Measurements from ENCODE around the gene TMC5. TPM values are rescaled to one million over a fixed set of nuclear protein-coding genes. Genes with fewer than 3 reads are reported as not detected.
"Not testable (repeated sequence)": the region's sequence is repeated elsewhere in the genome, so short reads cannot be mapped to it uniquely, and the experiment has no call there.

TMC5 gene
- total RNA-seq, 1 experiment from 2014 or later: 1.2 TPM

GRCh38 chr16:19411298-19411697 is 6.4 kb upstream of the TMC5 start:
- Histone ChIP-seq H2BK5ac (ENCODE audit: insufficient read length, low read length) (no peak overlapping the region), H3K4me2 (ENCODE audit: insufficient read depth, insufficient read length, low read length) (peak overlapping the region; percentile 32), H3K14ac (ENCODE audit: insufficient read depth, low read length) (no peak overlapping the region), H2AFZ (ENCODE audit: low read length) (no peak overlapping the region), H3K23me2 (ENCODE audit: insufficient read length, low read depth, low read length, poor library complexity, severe bottlenecking) (peaks cover 8% of the 10 kb centered on the region), H4K91ac (ENCODE audit: insufficient read length, low read depth, low read length) (no peak overlapping the region), H3K4ac (ENCODE audit: low read depth, low read length) (no peak overlapping the region), H2BK20ac (ENCODE audit: low read depth, low read length, poor library complexity, severe bottlenecking) (no peak overlapping the region), H2AK5ac (ENCODE audit: insufficient read length, low read length) (no peak overlapping the region), H3K79me2 (ENCODE audit: insufficient read depth, low read length) (no peaks in the 10 kb centered on the region), H3K9me3 (ENCODE audit: control insufficient read depth, low read depth, low read length) (no peaks in the 10 kb centered on the region), H3K27me3 (ENCODE audit: insufficient read depth, low read length) (peaks cover 3% of the 10 kb centered on the region; the same call in 1 of the 2 replicates), H2BK120ac (ENCODE audit: low read depth, low read length, poor library complexity, severe bottlenecking) (no peak overlapping the region), H4K8ac (replicated peaks; ENCODE audit: insufficient read length, low read depth, low read length) (no peak overlapping the region), H4K20me1 (ENCODE audit: control insufficient read depth, insufficient read depth, insufficient read length) (no peaks in the 10 kb centered on the region), H3K4me1 (ENCODE audit: insufficient read depth, low read length) (no peaks in the 10 kb centered on the region), H2BK15ac (ENCODE audit: low read depth, low read length) (no peak overlapping the region), H3K18ac (ENCODE audit: insufficient read length, low read depth, low read length) (no peak overlapping the region), H3K23ac (ENCODE audit: insufficient read length, low read depth, low read length) (no peak overlapping the region), H3K56ac (ENCODE audit: insufficient read length, low read depth, low read length) (no peak overlapping the region), H3K27ac (ENCODE audit: insufficient read length, low read depth, low read length) (no peak overlapping the region), H3T11ph (ENCODE audit: low read length) (no peak overlapping the region), H3K9ac (ENCODE audit: extremely low read depth, insufficient read length, low read length) (no peak overlapping the region), H2BK12ac (ENCODE audit: insufficient read length, low read depth, low read length) (no peak overlapping the region), H3K79me1 (ENCODE audit: insufficient read depth, low read depth, low read length, poor library complexity, severe bottlenecking) (no peaks in the 10 kb centered on the region), H4K5ac (ENCODE audit: insufficient read length, low read depth, low read length) (no peak overlapping the region)
- peaks cover 22 to 28% of the 10 kb centered on the region in 2 experiments for H3K4me1 Mint-ChIP-seq
- peaks cover 0 to 19% (median 2%) of the 10 kb centered on the region in 3 experiments; a peak in 5 of 7 replicates for H3K36me3 Mint-ChIP-seq (ENCODE audit: insufficient read depth in 1 of 3, low read depth in 3 of 3)
- H3K4me3 Mint-ChIP-seq: peak overlapping the region; percentile 66 to 89
- H3K9me3 Mint-ChIP-seq: peaks cover 16 to 25% of the 10 kb centered on the region in 2 experiments
- no peak overlapping the region; a peak in 1 of 7 replicates for H3K27ac Mint-ChIP-seq
- peaks cover 13% of the 10 kb centered on the region for H3K27me3 Mint-ChIP-seq (ENCODE audit: low read depth)
- no peak for DNase-seq
- WGBS (ENCODE audit: extremely low coverage, insufficient read length, low lambda C conversion rate): no CpG with 5 or more reads among the region's 3 CpGs
- no peak for TF ChIP-seq CTCF (conservative IDR thresholded peaks at IDR 0.05)

- H4K5ac ChIP-seq (ENCODE audit: insufficient read length, low read depth, low read length); H4K20me1 ChIP-seq (ENCODE audit: control insufficient read depth, insufficient read depth, insufficient read length); H2BK5ac ChIP-seq (ENCODE audit: insufficient read length, low read length); H3K18ac ChIP-seq (ENCODE audit: insufficient read length, low read depth, low read length); H3K4me3 Mint-ChIP-seq; H3K4ac ChIP-seq (ENCODE audit: low read depth, low read length); H3K4me2 ChIP-seq (ENCODE audit: insufficient read depth, insufficient read length, low read length); H2BK120ac ChIP-seq (ENCODE audit: low read depth, low read length, poor library complexity, severe bottlenecking); H3K4me1 ChIP-seq (ENCODE audit: insufficient read depth, low read length); H3K27ac ChIP-seq (ENCODE audit: insufficient read length, low read depth, low read length); H2AK5ac ChIP-seq (ENCODE audit: insufficient read length, low read length); H2AFZ ChIP-seq (ENCODE audit: low read length); H2BK12ac ChIP-seq (ENCODE audit: insufficient read length, low read depth, low read length); H3K9me3 ChIP-seq (ENCODE audit: control insufficient read depth, low read depth, low read length); H3K23ac ChIP-seq (ENCODE audit: insufficient read length, low read depth, low read length); H3K27me3 ChIP-seq (ENCODE audit: insufficient read depth, low read length); H3K27ac Mint-ChIP-seq; H3K9ac ChIP-seq (ENCODE audit: extremely low read depth, insufficient read length, low read length); H3K23me2 ChIP-seq (ENCODE audit: insufficient read length, low read depth, low read length, poor library complexity, severe bottlenecking); H4K91ac ChIP-seq (ENCODE audit: insufficient read length, low read depth, low read length); H3K79me2 ChIP-seq (ENCODE audit: insufficient read depth, low read length); H2BK20ac ChIP-seq (ENCODE audit: low read depth, low read length, poor library complexity, severe bottlenecking); H3K14ac ChIP-seq (ENCODE audit: insufficient read depth, low read length); DNase-seq; H4K8ac ChIP-seq (replicated peaks; ENCODE audit: insufficient read length, low read depth, low read length); H3T11ph ChIP-seq (ENCODE audit: low read length); H3K79me1 ChIP-seq (ENCODE audit: insufficient read depth, low read depth, low read length, poor library complexity, severe bottlenecking); H2BK15ac ChIP-seq (ENCODE audit: low read depth, low read length); H3K56ac ChIP-seq (ENCODE audit: insufficient read length, low read depth, low read length): not testable (repeated sequence)
- H3K9me3 Mint-ChIP-seq: peaks cover 16 to 22% of the 10 kb centered on the region in 2 experiments
- peaks cover 13% of the 10 kb centered on the region for H3K27me3 Mint-ChIP-seq (ENCODE audit: low read depth)
- no CpG with 5 or more reads among the region's 7 CpGs for WGBS (ENCODE audit: extremely low coverage, insufficient read length, low lambda C conversion rate)
- H3K4me1 Mint-ChIP-seq: peaks cover 16 to 22% of the 10 kb centered on the region in 2 experiments
- peaks cover 0 to 17% (median 2%) of the 10 kb centered on the region in 3 experiments; a peak in 5 of 7 replicates for H3K36me3 Mint-ChIP-seq (ENCODE audit: insufficient read depth in 1 of 3, low read depth in 3 of 3)
These were observed 5.6 kb upstream of the TMC5 start for GRCh38 chr16:19412055-19412454.
